ENCODE data around the gene SLIT1. TPM values are rescaled to one million over a fixed set of nuclear protein-coding genes. Genes with fewer than 3 reads are reported as not detected.

Gene SLIT1
- total RNA-seq, 1 donor from 2014 or later = 55.7 TPM

DNA sequence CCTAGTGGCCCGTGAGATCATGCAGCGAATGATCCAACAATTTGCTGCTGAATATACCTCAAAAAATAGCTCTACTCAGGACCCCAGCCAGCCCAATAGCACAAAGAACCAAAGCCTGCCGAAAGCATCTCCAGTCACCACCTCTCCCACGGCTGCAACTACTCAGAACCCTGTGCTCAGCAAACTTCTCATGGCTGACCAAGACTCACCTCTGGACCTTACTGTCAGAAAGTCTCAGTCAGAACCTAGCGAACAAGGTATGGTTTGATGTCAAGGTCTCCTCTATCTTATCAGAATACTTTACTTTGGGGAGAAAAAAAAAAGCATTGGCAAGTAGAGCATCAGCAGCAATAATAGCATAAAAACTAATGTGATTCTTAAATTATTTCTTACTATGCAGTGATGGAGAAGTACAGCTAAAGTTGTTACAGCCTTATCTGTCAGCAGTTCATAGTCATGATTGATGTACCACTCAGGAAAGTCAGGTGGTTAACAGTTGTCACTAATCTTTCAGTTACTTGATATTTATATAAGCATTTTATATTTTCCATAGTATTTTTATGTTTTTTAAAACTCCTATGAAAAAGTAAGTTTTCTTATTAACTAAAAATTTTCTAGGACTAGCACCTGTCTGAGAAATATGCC is 236.6 kb downstream of the SLIT1 start:
- H3K27ac Mint-ChIP-seq = no peak overlapping the region
- no peaks in the 10 kb centered on the region for H3K9me3 Mint-ChIP-seq
- H3K4me3 Mint-ChIP-seq = no peak overlapping the region
- peaks cover 19% of the 10 kb centered on the region for H3K36me3 Mint-ChIP-seq
- no peaks in the 10 kb centered on the region for H3K4me1 Mint-ChIP-seq (ENCODE audit: unreplicated experiment)
- no peaks in the 10 kb centered on the region for H3K27me3 Mint-ChIP-seq
- TF ChIP-seq, protein P1, sequence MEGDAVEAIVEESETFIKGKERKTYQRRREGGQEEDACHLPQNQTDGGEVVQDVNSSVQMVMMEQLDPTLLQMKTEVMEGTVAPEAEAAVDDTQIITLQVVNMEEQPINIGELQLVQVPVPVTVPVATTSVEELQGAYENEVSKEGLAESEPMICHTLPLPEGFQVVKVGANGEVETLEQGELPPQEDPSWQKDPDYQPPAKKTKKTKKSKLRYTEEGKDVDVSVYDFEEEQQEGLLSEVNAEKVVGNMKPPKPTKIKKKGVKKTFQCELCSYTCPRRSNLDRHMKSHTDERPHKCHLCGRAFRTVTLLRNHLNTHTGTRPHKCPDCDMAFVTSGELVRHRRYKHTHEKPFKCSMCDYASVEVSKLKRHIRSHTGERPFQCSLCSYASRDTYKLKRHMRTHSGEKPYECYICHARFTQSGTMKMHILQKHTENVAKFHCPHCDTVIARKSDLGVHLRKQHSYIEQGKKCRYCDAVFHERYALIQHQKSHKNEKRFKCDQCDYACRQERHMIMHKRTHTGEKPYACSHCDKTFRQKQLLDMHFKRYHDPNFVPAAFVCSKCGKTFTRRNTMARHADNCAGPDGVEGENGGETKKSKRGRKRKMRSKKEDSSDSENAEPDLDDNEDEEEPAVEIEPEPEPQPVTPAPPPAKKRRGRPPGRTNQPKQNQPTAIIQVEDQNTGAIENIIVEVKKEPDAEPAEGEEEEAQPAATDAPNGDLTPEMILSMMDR (conservative IDR thresholded peaks at IDR 0.05) = no peak
- DNase-seq (ENCODE audit: extremely low spot score, unreplicated experiment) = no peak

Other genes starting within 250 kb of the SLIT1 start
- gene ARHGAP19, start 106.7 kb upstream of the SLIT1 start, total RNA-seq (ENCODE audit: low replicate concordance) = 7.3 and 19.8 TPM in 2 replicates
- gene FRAT1, start 133.3 kb upstream of the SLIT1 start, total RNA-seq (ENCODE audit: low replicate concordance) = 4.7 and 6.1 TPM in 2 replicates
- gene FRAT2, start 148.8 kb upstream of the SLIT1 start, total RNA-seq (ENCODE audit: low replicate concordance) = 23.1 and 36.4 TPM in 2 replicates
- 34.5 and 41.6 TPM in 2 replicates for gene RRP12, start 215.4 kb upstream of the SLIT1 start, total RNA-seq (ENCODE audit: low replicate concordance)
- 200 and 207 TPM in 2 replicates for gene PGAM1, start 240.2 kb upstream of the SLIT1 start, total RNA-seq (ENCODE audit: low replicate concordance)